Esophagus muscularis mucosa (tissue), 4 donors: ENCODE results near the gene PIGL.

Experiments used
- CTCF ChIP-seq, 3 experiments: fragments of 200-600 bp in 2 of 3; fragments of 450-650 bp in 1 of 3; sonication (generic) in 2 of 3; IDR thresholded peaks; one replicate each; pipeline ENCODE4 v1.5.1; 2017 to 2019; ENCODE audit warnings: antibody characterized with exemption in 3 of 3, mild to moderate bottlenecking in 2 of 3, moderate library complexity in 1 of 3
- EP300 ChIP-seq: sonication (generic); formaldehyde crosslinking; IDR thresholded peaks from one replicate; pipeline ENCODE4 v1.6.1; 2017; ENCODE audit warnings: antibody characterized with exemption
- POLR2A ChIP-seq: fragments of 450-650 bp; IDR thresholded peaks from one replicate; pipeline ENCODE4 v1.6.1; 2017; ENCODE audit warnings: antibody characterized with exemption, moderate library complexity, mild to moderate bottlenecking, low read depth
- POLR2AphosphoS5 ChIP-seq, 2 donors: sonication (generic); formaldehyde crosslinking; IDR thresholded peaks; one replicate each; pipeline ENCODE4 v1.6.1; 2017; ENCODE audit warnings: antibody characterized with exemption in 2 of 2

- TF ChIP-seq EP300 (no peak), CTCF (IDR thresholded peaks at IDR 0.05) (no peak), POLR2A (no peak), POLR2AphosphoS5 (IDR thresholded peaks at IDR 0.05) (no peak)
These were observed 33.6 kb downstream of the PIGL start for GRCh38 chr17:16250635-16251034.
